ENCODE results near the gene FXYD1. TPM values are rescaled to one million over a fixed set of nuclear protein-coding genes. Genes with fewer than 3 reads are reported as not detected.
"Not testable (repeated sequence)": the region's sequence is repeated elsewhere in the genome, so short reads cannot be mapped to it uniquely, and the experiment has no call there.

The FXYD1 gene
- total RNA-seq, 1 donor from 2014 or later = not detected

DNA sequence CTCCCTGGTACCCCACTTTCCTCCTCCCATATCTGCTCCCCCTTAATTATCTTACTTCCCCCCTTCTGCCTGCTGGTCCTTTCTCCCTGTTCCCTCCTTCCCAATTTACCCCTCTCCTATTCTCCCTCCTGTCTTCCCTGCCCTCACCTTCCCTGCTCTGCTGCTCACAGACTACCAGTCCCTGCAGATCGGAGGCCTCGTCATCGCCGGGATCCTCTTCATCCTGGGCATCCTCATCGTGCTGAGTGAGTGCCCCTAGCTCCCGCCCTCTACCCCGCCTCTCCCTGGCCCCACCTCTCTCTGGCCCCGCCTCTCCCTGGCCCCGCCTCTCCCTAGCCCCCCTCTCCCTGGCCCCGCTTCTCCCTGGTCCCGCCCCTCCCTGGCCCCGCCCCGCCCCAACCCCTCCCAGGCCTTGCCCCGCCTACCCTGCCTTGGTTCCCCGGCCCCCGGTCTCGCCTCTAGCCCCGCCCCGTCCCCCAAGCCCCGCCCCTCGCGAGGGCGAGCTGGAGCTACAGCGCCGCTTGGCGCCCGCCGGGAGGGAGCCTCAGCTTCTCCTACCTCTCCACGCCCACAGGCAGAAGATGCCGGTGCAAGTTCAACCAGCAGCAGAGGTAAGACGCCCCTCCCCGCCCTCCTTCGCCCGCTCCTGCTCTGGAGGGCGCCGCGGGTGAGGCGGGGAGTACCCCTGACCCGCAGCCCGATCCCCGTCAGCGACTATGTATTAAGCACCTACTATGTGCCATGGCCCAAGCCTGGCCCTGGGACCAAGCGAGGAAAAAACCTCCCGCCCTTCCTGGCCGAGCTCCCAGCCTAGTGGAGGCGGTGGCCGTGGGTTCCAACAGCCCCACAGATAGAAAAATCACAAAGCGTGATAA is 2.6 kb downstream of the FXYD1 start:
- DNase-seq (ENCODE audit: low spot score in 2 of 2) (peak; percentile 98), FAIRE-seq (no peak)

DNA sequence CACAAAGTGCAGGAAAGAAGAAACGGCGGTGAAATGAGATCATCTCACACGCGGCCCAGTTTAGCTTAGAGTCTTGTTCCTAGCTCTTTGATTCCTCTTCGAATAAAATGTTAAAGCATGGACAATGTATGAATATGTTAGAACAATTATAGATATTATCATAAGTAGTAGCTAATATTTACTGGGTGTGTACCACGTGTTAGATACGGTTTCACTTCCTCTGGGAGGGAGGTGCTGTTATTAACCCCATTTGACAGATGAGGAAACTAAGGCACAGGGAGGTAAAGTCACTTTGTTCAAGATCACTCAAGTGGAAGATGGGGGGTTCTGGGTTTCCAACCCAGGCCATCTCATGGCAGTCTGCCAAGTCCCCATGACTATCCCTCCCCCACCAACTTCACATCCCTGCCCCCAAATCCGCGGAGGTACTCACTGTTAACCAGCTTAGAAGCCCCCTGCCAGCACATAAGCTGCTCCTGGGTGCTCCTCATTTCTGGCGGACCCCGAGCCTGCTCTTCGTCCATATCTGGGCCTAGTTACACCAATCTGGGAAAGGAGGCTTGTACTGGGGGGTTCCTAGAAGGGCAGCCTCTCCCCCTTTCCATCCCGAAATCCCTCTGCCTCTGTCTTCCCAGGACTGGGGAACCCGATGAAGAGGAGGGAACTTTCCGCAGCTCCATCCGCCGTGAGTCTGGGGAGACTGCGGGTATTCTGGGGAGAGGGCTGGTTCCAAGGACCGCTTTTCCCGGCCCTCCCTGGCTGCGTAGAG is 3.4 kb downstream of the FXYD1 start:
- no peak for DNase-seq (ENCODE audit: low spot score in 2 of 2)

DNA sequence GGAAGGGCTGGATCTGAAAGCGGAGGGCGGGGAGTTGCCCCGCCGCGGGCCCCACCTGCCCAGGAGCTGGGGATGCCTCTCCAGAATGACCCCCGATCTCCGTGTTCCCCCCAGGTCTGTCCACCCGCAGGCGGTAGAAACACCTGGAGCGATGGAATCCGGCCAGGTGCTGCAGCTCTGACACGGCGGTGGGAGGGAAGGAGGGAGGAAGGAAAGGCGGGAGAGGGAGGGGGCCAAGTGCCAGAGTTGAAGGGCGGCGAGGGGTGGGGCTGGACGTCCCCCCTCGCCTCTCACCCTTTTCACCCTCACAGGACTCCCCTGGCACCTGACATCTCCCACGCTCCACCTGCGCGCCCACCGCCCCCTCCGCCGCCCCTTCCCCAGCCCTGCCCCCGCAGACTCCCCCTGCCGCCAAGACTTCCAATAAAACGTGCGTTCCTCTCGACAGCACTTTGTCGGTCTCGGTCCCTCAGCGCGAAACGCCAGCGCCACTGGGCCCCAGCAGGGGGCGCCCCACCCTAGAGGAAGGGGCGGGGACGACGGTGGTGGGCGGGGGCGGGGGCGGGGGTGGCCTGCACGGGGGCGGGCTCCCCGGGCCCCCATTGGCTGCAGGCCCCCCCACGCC is 4.1 kb downstream of the FXYD1 start:
- FAIRE-seq (no peak), DNase-seq (ENCODE audit: low spot score in 2 of 2) (peak; percentile 77 to 80)

More for the DNA sequence above, 3.4 kb downstream of the FXYD1 start:
- FAIRE-seq = no peak

DNA sequence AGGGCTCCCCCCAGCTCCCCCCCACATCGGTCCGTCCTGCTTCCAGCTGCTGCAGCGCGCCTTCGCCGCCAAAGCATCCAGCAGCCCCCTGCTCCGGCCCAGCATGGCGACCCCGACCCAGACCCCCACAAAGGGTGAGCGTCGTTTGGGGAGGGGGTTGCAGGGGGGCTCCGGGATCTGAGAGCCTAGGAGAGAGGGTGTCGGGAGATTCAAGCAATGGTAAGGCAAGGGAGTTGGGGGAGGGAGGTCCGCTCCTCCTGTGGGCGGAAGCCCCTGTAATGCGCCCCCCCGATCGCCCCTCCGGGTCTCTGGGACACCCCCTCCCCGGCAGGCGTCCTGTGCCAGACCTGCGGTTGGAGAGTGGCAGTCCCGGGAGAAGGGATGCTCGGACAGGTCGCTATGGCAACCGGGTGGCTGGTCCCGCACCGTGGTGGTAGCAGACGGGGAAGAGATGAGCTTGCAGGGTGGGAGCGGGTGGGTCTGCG is 4.6 kb downstream of the FXYD1 start, which contains the start of gene FXYD7:
FXYD7 (plus strand) TSS at position 25 of the 485 bp plus-strand sequence; CDS start at position 104, 79 bp downstream.
- DNase-seq (ENCODE audit: low spot score in 2 of 2) (no peak), FAIRE-seq (no peak)

DNA sequence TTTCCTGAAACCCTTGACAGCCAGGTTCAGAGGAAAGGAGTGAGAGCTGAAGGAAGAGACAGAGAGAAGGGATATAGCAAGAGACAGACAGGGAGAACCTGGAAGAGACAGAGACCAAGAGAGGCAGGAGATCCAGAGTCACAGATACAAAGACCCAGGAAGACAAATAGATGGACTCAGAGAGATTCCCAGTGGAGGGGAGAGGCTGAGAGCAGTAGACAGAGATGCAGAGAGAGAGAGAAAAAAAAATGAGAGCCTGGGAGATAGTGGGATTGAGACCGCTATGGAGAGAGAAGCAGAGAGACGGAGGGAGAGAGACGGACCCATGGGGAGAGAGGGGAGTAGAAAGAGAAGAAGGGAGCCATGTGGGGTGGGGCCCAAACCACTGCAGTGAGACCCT is 5.2 kb downstream of the FXYD1 start:
- no peak for FAIRE-seq
- no peak for DNase-seq (ENCODE audit: low spot score in 2 of 2)

DNA sequence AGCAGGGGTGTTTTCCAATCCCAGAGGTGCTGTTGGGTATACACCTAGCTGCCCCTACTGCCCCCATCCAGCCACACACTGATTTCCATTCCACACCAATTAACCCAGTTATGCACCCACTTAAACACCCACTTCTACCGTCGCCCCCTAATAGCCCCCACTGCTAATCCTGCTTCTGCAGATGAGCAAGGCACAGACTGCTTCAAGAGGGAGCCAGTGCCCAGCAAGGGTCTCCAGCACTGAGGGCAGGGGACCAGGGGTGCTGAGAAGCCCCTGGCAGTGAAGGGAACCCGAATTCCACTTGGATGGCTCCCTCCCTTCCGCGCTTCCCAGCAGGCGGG is 5.6 kb downstream of the FXYD1 start:
- FAIRE-seq (no peak), DNase-seq (ENCODE audit: low spot score in 2 of 2) (no peak)

DNA sequence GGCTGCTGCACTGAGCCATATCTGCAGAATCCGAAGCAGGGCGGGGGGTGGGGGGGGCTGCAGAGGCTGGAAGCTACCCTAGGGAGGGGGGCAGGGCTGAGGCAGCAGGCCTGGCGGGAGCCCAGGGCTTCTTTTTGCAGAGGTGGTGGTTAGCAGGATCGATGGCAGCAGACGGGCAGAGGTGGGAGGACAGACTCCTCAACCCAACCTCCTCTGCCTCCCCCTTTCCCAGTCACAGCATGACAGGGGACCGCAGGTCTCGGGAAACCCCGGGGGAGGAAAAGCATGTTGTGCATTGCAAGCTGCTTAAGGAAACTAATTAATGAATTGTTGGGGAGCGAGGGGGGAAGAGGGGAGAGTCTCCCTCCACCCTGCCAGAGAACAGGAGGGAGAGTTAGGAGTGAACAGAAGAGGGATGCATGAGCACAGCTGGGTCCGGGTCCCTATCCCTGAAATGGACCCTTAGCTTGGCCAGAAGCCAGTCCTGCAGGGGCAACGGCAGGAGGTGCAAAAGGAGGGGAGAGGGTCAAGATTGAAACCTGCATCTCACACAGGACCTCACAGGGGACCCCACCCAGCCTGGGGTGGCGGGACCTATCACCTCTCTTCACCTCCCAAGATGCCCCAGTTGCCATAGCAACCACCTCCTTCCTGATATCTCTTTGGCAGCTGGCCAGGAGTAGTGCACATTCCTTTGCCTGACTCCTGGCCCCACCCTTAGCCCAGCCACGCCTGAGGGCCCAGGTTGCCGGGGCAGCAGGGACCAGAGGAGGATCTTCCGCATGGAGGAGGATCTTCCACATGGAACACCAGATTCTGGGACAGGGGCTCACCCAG is 6.2 kb downstream of the FXYD1 start:
- DNase-seq (ENCODE audit: low spot score in 2 of 2) = peak in 1 of 2 donors; percentile 12
- no peak for FAIRE-seq

DNA sequence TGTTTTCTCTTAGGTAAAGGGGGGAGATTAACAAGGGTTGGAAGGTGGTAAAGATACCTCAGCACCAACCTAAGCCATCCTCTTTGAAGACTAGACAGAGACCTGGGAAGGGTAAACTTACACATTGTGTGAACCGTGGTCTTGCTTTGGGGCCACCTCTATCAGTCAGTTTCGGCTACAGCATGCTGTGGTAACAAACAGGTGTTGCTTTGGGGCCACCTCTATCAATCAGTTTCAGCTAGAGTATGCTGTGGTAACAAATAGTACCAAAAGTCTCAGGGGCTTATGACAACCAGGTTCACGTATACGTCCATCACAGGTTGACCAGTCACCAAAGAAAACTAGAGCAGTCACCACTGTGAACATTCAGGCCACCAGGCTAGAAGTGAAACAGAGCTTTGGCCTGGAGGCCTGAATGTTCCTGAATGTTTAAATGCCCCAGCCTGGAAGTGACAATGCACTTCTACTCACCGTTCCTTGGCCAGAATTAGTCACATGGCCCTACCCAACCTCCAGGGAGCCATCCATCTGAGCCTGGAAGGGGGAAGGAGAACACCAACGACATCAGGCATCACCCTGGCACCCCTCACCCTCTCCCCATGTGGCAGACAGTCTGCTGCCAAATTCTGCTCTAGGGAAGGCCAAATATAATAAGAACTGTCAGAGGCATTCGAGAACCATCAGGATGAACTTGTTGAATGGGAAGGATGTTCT is 8.3 kb downstream of the FXYD1 start:
- FAIRE-seq (no peak), DNase-seq (ENCODE audit: low spot score in 2 of 2) (no peak)

DNA sequence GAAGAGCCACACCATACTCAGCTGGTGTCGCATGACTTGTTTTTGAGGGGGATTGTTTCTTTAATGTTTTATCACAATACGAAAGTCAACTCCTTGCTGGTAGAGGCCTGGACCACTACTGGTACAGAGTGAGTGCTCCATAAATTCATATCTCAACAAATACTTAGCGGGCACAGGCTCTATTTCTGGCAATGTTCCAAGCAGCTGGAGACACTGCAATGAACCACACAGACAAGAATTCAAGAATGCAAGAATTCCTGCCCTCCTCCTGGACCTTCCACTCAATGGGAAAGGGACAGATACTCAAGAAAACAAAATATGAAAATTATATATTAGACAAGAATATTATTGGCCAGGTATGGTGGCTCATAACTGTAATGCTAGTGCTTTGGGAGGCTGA is 10.8 kb downstream of the FXYD1 start:
- DNase-seq (ENCODE audit: low spot score in 2 of 2) (no peak), FAIRE-seq (no peak)

DNA sequence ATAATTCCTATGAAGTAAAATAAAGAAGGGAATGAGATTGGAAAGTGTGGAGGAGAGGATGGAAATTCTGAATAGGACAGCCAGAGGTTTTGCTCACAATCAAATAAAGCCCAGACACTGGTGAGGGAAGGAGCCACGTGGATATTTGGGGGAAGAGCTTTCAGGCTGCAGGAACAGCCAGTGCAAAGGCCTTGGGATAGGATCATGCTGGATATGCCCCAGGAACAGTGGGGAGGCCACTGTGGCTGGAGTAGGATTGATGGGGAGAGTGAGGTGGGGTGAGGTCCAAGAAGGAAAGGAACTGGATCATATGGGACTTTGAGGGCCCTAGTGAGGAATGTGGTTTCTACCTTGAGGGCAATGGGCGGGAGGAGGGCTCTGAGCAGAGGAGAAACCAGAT is 11.8 kb downstream of the FXYD1 start:
- DNase-seq (ENCODE audit: low spot score in 2 of 2) (no peak), FAIRE-seq (no peak)

DNA sequence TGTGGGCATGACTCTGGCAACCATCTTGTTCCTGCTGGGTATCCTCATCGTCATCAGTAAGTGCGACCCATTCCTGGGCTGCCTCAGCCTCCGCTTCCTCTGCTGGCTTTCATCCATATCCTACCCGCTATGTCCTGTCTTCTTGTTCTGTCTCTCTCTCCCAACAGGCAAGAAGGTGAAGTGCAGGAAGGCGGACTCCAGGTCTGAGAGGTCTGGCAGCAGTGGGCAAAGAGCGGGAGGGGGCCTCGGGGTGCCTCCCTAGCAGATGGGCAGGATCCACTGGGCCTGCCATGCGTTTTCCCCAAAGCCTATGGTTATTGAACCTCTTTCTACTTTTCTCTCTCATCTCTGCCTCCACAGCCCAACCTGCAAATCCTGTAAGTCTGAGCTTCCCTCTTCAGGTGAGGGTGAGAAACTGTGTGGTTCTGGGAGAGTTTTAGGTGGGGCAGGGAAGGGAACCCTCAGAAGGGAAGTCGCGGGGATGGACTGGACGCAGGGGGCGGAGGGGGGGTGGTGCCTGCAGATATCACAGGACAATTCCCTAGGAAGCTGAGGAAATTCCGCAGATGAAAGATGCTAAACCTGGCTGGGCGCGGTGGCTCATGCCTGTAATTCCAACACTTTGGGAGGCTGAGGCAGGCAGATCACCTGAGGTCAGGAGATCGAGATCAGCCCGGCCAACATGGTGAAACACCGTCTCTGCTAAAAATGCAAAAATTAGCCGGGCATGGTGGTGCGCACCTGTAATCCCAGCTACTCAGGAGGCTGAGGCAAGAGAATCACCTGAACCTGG is 12.8 kb downstream of the FXYD1 start:
- FAIRE-seq (no peak), DNase-seq (ENCODE audit: low spot score in 2 of 2) (peak in 1 of 2 donors; percentile 10)

DNA sequence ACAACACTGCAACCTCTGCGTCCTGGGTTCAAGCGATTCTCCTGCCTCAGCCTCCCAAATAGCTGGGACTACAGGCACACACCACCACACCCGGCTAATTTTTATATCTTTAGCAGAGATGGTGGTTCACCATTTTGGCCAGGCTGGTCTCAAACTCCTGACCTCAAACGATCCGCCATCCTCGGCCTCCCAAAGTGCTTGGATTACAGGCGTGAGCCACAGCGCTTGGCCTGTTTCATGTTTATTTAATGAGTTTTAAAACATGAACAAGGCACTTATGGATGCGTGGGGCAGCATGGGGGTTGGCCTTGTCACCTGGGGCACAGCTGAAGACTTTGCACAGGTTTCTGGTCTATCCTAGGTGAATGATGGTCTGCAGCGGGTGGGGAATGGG is 14.5 kb downstream of the FXYD1 start:
- not testable (repeated sequence) for FAIRE-seq; DNase-seq (ENCODE audit: low spot score in 2 of 2)

DNA sequence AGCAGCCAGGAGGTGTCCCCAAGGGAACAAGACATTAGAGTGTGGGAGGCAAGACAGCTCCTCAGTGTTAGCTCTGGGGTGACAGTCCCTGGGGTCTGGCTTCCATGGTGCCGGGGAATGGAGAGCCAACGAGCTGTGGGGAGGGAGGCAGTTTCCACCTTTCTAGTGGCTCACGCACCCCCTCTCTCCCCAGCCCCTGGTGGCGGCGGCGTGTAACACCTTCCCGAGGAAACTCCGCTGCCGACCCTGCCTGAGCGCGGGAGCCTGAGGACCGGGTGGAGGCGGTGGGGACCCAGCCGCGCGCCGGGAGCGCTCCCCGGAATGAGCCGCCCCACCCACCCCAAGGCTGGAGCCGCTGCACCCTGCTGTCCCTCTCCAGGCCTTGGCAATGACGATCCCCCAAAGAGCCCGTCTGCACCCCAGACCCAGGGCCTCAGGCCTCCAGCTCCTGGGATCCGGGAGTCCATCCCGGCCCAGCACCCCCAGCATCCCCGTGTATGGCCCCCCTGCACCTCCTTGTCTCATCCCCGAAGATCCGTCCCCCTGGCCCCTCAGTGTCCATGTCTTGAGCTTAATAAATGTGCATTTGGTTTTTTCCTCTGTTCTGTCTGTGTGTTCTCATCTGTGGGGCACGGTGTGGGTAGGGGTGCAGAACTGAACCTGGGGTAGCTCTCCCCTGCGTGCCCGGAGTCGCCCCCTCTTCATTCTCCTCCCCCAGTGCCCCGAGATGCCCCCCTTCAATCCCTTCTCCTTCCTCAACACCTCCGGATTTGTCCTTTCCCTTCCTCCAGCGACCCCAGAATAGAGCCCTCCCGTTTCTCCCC is 15.3 kb downstream of the FXYD1 start:
- FAIRE-seq (no peak), DNase-seq (ENCODE audit: low spot score in 2 of 2) (no peak)

DNA sequence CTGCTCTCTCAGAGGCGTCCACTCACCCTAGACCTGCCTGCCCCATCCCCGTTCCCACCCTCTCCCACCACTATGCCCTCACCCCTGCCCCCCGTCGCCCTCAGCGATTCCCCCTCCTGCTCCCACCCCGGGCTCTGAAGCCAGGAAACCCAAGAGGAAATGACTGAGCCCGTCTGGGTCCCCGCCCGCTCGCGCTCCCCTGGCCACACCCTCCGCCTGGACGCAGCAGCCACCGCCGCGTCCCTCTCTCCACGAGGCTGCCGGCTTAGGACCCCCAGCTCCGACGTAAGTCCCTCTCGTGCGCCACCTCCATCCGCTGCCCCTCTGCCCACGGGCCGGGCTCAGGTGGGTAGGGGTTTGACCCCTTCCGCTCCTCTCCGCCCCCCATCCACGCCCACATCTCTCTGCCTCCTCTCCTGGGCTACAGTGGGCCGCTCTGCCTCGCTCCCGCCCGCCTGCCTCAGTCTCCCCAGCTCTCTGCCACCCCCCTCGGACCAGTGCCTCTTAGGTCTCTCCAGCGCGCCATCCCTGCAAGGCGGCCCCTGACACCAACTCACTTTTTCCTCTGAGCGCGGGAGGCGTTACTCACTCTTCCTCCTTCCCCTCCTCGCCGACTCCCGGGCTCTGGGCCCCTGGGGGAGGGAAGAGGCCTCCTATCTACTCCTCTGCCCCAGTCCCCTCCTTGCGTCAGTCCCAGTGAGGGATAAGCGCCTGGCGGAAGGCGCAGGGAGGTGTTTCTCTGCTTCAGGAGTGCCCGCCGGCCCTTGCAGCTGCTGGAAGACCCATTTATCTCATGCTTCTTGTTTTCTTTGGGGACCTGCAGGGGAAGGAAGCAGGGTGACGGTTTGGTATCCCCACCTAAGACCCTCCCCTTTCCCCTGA is 16.1 kb downstream of the FXYD1 start, which contains the start of gene FXYD5:
FXYD5 (plus strand) TSS at position 211 of the 882 bp plus-strand sequence. CDS start 816 bp downstream, outside the sequence.
- no peak for FAIRE-seq
- DNase-seq (ENCODE audit: low spot score in 2 of 2) = peak in 1 of 2 donors; percentile 37

DNA sequence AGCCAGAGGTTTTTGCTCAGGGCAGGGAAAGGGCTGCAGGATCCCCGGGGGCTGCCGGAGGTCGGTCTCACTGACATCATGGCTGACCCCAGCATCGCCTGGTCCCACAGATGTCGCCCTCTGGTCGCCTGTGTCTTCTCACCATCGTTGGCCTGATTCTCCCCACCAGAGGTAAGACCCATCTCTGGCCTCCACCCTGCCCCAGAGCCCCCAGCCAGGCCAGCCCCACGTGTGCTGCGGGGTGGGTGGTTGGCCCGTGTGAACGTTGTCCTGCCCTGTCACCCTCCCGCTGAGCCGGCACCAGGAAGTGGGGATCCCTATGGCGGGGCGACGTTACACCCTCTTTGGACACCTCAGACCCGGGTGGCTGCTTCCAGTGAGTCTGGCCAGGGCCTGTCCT is 16.8 kb downstream of the FXYD1 start:
- FAIRE-seq = no peak
- DNase-seq (ENCODE audit: low spot score in 2 of 2) = peak in 1 of 2 donors; percentile 12

DNA sequence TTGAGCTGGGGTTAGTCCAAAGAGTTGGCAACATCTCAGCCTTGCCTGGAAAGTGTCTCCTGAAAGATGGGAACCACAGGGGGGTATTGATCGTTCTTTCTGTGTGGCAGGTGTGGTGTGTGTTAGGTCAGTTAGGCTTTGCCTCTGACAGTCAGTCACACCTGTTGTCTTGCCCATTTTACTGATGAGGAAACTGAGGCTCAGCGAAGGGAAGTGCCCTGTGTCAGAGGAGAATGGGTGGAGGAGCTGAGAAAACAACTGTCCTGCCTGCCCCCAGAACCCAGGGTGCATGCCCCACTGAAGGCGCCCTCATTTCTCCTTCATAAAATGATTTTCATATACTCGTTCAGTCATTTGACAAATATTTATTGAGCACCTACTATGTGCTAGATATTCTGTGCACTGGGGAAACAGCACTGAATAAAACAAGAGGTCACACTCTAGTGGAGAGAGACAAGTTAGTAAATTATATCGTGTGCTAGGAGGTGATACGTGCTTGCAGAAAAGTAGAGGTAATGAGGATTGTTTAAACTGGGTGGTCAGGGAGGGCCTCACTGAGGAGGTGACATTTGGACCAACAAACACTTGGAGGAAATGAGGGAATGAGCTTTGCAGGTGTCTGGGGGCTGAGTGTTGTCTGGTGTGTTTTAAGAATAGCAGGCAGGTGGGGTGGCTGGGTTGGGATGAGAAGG is 17.5 kb downstream of the FXYD1 start:
- no peak for DNase-seq (ENCODE audit: low spot score in 2 of 2)
- no peak for FAIRE-seq
